Lung (tissue), 12 donors: ENCODE data around the gene LIPH. TPM values are rescaled to one million over a fixed set of nuclear protein-coding genes. Genes with fewer than 3 reads are reported as not detected.

Experiments
- ATAC-seq: fragments of 200-7000 bp; cut with Tn5 transposase; one replicate; pipeline ENCODE4 v1.9.1; 2020; ENCODE audit warnings: moderate number of reproducible peaks; ENCODE audit not compliant: insufficient read depth, low FRiP score
- DNase-seq, 3 donors: peaks; one replicate each; pipeline ENCODE4 v3.0.0-alpha.2; 2013 to 2017
- H3K27ac ChIP-seq, 2 donors: one replicate each; pipeline ENCODE4 v1.5.1; 2013; ENCODE audit warnings: mild to moderate bottlenecking in 2 of 2, moderate library complexity in 2 of 2, control low read depth in 1 of 2, inconsistent platforms in 1 of 2, low read depth in 1 of 2, low read length in 1 of 2
- H3K27me3 ChIP-seq, 3 donors: one replicate each; pipeline ENCODE4 v1.5.1; 2013; ENCODE audit warnings: low read length in 2 of 3; ENCODE audit not compliant: control insufficient read depth in 3 of 3, insufficient read depth in 3 of 3
- H3K36me3 ChIP-seq, 4 donors: one replicate each; pipeline ENCODE4 v1.5.1; 2013; ENCODE audit warnings: low read length in 4 of 4, mild to moderate bottlenecking in 1 of 4, moderate library complexity in 1 of 4; ENCODE audit not compliant: control insufficient read depth in 4 of 4, insufficient read depth in 4 of 4
- H3K4me1 ChIP-seq, 5 donors: one replicate each; pipeline ENCODE4 v1.5.1; 2013; ENCODE audit warnings: low read length in 5 of 5, mild to moderate bottlenecking in 2 of 5, moderate library complexity in 1 of 5; ENCODE audit not compliant: control insufficient read depth in 5 of 5, insufficient read depth in 5 of 5
- H3K4me3 ChIP-seq: one replicate; pipeline ENCODE4 v1.5.1; 2013; ENCODE audit warnings: mild to moderate bottlenecking, control low read depth, moderate library complexity
- H3K9ac ChIP-seq, 2 donors: one replicate each; pipeline ENCODE4 v1.5.1; 2013; ENCODE audit warnings: low read length in 2 of 2, control low read depth in 1 of 2; ENCODE audit not compliant: insufficient read depth in 1 of 2
- H3K9me3 ChIP-seq, 4 donors: one replicate each; pipeline ENCODE4 v1.5.1; 2013; ENCODE audit warnings: low read length in 3 of 4, mild to moderate bottlenecking in 1 of 4, moderate library complexity in 1 of 4; ENCODE audit not compliant: control insufficient read depth in 4 of 4, insufficient read depth in 3 of 4
- WGBS, 2 donors: extraction: QIAGEN DNeasy Blood & Tissue Kit; methylation state at CpG; one replicate each; pipeline ENCODE4 v1.1.7; 2013; 5-methylcytosine and 5-hydroxymethylcytosine counted together
- polyA plus RNA-seq, 2 donors: library from polyadenylated mRNA; stranded (reverse); fragments of 200-250 nt; gene quantifications; one replicate each; pipeline ENCODE4 v1.2.1, GENCODE V29; 2013
- total RNA-seq, 2 donors: library from RNA; depleted of rRNA in 1 of 2; stranded (reverse); fragments of >200 nt in 1 of 2; gene quantifications; one replicate each; pipeline ENCODE4 v1.2.1, GENCODE V29; 2014 to 2021
- TF ChIP-seq, protein P1 (sequence below): IDR thresholded peaks from 2 replicates; pipeline ENCODE4 v1.5.1; 2012; ENCODE audit warnings: mild to moderate bottlenecking; ENCODE audit errors: control extremely low read depth, extremely low read depth
- donor health status: control.
- donor health status: control.
- donor health status: Bipolar disorder and iron deficiency.
- donor health status: healthy.
- donor health status: DM: yes; HTN: yes; CAD: no.

The LIPH gene
- total and polyA plus RNA-seq, 4 donors: 6.2 to 26.1 (median 15.0) TPM

DNA sequence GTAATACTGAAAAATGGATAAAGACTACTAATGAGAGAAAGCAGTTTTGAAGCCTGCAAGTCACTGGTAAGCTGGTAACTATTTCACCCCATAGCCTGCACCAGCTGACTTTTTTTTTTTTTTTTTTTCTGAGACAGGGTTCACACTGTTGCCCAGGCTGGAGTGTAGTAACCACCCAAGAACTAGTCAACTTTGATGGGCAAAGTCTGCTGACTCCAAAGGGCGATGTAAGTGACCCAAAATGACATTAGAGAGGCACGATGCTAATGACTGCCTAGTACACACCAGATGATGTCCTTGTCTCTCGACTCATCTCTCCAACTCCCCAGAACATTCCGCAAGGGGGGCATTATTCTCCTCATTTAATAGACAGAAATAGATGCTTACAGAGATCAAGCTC is 40.7 kb downstream of the LIPH start:
- H3K9me3 ChIP-seq: no peaks in the 10 kb centered on the region
- no peaks in the 10 kb centered on the region for H3K4me1 ChIP-seq
- DNase-seq (no peak), ATAC-seq (no peak)
- H3K9ac ChIP-seq: no peak overlapping the region
- 93 to 94% methylated on average over 4 of the region's 4 CpGs for WGBS, 2 donors
- peaks cover 0 to 4% (median 0%) of the 10 kb centered on the region in 4 donors for H3K36me3 ChIP-seq
- TF ChIP-seq, protein P1, sequence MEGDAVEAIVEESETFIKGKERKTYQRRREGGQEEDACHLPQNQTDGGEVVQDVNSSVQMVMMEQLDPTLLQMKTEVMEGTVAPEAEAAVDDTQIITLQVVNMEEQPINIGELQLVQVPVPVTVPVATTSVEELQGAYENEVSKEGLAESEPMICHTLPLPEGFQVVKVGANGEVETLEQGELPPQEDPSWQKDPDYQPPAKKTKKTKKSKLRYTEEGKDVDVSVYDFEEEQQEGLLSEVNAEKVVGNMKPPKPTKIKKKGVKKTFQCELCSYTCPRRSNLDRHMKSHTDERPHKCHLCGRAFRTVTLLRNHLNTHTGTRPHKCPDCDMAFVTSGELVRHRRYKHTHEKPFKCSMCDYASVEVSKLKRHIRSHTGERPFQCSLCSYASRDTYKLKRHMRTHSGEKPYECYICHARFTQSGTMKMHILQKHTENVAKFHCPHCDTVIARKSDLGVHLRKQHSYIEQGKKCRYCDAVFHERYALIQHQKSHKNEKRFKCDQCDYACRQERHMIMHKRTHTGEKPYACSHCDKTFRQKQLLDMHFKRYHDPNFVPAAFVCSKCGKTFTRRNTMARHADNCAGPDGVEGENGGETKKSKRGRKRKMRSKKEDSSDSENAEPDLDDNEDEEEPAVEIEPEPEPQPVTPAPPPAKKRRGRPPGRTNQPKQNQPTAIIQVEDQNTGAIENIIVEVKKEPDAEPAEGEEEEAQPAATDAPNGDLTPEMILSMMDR: no peak
- no peak overlapping the region for H3K27ac ChIP-seq
- no peaks in the 10 kb centered on the region for H3K27me3 ChIP-seq
- H3K4me3 ChIP-seq: no peak overlapping the region

DNA sequence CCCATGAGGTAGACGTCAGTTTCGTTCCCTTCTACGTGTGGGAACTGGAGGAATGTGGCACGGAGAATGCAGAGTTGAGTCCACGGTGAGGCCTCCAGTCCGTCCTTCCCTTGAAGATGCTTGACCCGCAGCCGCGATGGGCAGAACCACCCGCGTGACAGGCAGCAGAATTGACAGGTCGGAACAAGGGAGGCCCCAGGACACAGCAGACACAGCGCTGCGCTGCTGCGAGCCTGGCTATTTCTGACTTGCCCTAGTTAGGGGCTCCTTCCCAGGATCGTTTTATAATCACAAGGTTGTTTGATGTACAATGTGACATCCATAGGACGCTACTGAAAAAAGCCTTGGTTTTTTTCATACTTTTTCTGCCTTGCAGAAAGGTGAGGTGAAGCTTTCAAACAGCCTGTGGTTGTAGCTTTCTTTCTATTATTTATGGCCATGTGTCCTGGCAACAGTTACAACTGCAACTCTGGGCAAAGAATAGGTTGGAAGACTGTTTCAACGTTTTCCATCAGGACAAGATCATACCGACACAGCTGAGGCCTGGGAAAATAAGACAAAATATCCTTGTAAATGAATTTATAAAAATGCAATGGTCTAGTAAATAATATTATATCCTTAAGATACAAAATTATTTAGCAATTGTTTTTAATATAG is 43.9 kb downstream of the LIPH start:
- no peak for DNase-seq
- no peaks in the 10 kb centered on the region for H3K27me3 ChIP-seq
- H3K4me1 ChIP-seq: no peaks in the 10 kb centered on the region
- TF ChIP-seq, protein P1: no peak
- no peak overlapping the region for H3K4me3 ChIP-seq
- H3K9ac ChIP-seq: no peak overlapping the region
- H3K36me3 ChIP-seq: peaks cover 0 to 3% (median 0%) of the 10 kb centered on the region in 4 donors
- 81 to 90% methylated on average over 19 of the region's 19 CpGs for WGBS, 2 donors
- H3K27ac ChIP-seq: no peak overlapping the region
- no peak for ATAC-seq
- no peaks in the 10 kb centered on the region for H3K9me3 ChIP-seq

DNA sequence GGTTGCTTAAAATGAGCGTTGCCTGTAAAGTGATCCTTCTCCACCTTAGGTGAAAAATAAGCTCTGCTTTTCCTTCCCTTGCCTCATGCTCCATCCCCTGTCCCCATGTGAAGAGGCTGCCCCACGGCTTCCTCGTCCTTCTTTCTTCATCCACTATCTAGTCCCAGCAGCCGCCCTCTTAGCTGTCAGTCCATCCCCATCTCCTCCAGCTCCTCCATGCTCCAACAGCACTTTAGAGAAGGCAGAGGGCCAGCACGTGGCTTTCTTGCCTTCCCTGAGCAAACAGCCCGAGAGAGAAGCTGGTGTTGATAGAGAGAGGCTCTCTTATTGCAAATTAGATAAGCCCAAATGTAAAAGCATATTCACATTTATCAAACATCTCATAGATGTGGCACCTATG is 44.5 kb downstream of the LIPH start:
- H3K27ac ChIP-seq: no peak overlapping the region
- no peak overlapping the region for H3K9ac ChIP-seq
- no peak for DNase-seq
- peaks cover 0 to 3% (median 0%) of the 10 kb centered on the region in 4 donors for H3K36me3 ChIP-seq
- no peaks in the 10 kb centered on the region for H3K4me1 ChIP-seq
- no peaks in the 10 kb centered on the region for H3K27me3 ChIP-seq
- TF ChIP-seq, protein P1: no peak
- no peak for ATAC-seq
- 63 to 74% methylated on average over 6 of the region's 6 CpGs for WGBS, 2 donors
- H3K4me3 ChIP-seq: no peak overlapping the region
- no peaks in the 10 kb centered on the region for H3K9me3 ChIP-seq

DNA sequence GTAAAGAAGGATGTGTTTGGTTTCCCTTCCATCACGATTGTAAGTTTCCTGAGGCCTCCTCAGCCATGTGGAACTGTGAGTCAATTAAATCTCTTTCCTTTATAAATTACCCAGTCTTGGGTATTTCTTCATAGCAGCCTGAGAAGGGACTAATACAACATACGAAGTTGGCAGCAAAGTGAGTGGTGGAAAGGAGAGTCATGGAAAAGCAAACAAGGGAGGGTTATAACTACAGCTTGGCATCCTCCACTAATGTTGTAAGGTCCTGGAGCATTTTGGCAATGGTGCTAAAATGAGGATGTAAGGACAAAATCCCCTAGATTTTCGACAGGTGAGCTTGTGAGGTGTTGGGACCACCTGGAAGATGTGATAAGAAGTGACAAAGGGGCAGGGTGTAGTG is 47.8 kb downstream of the LIPH start:
- peak; percentile 45 for ATAC-seq
- TF ChIP-seq, protein P1: no peak
- Histone ChIP-seq H3K9me3 (no peaks in the 10 kb centered on the region), H3K4me1 (no peaks in the 10 kb centered on the region), H3K27ac (no peak overlapping the region), H3K27me3 (no peaks in the 10 kb centered on the region), H3K4me3 (no peak overlapping the region), H3K36me3 (peaks cover 0 to 3% (median 0%) of the 10 kb centered on the region in 4 donors), H3K9ac (no peak overlapping the region)
- 38 to 60% methylated on average over 3 of the region's 3 CpGs for WGBS, 2 donors
- no peak for DNase-seq
